Sciatic nerve (tissue), 2 donors: ENCODE data around the gene PDCD11. TPM values are rescaled to one million over a fixed set of nuclear protein-coding genes. Genes with fewer than 3 reads are reported as not detected.
A peak's percentile ranks its signal among the peaks of the same experiment; 100 is the strongest.
"Not testable (repeated sequence)": the region's sequence is repeated elsewhere in the genome, so short reads cannot be mapped to it uniquely, and the experiment has no call there.

Experiments used
- ATAC-seq: fragments of 200-7000 bp; cut with Tn5 transposase; one replicate; pipeline ENCODE4 v1.9.1; 2020; ENCODE audit warnings: mild to moderate bottlenecking, moderate library complexity
- DNase-seq: peaks from one replicate; pipeline ENCODE4 v3.0.0-alpha.2; 2020; ENCODE audit warnings: low spot score
- intact Hi-C: fragments of 100-400 bp; cut with DNase I; formaldehyde crosslinking; loops from one replicate; pipeline ENCODE4 v1.14.2; 2022
- total RNA-seq: library from RNA; stranded (reverse); fragmentation: NEBNext Ultra II Directional; extraction: Animal tissue kit (Norgen Biotek cat#: 25700); gene quantifications from one replicate; pipeline ENCODE4 v1.2.1, GENCODE V29; 2021
- donor health status: DM: no; HTN: no; CAD: no.
- donor health status: DM: no; HTN: no; CAD: no.

The PDCD11 gene
- total RNA-seq, 1 donor from 2014 or later, result 21.0 TPM

DNA sequence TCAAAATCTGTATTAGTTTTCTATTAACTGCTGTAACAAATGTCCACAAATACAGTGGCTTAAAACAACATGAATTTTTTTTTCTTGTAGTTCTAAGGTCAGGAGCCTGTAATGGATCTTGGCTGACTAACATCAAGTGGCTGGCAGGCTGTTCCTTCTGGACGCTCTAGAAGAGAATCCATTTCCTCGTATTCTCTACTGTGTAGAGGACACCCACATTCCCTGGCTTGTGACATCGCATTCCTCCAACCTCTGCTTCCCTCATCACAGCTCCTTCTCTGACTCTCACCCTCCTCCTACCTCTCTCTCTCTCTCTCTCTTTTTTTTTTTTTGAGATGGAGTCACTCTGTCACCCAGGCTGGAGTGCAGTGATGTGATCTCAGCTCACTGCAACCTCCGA lies 67.1 kb downstream of the PDCD11 start:
- intact Hi-C loops, result no loop called here
- DNase-seq, result no peak
- ATAC-seq, result no peak

DNA sequence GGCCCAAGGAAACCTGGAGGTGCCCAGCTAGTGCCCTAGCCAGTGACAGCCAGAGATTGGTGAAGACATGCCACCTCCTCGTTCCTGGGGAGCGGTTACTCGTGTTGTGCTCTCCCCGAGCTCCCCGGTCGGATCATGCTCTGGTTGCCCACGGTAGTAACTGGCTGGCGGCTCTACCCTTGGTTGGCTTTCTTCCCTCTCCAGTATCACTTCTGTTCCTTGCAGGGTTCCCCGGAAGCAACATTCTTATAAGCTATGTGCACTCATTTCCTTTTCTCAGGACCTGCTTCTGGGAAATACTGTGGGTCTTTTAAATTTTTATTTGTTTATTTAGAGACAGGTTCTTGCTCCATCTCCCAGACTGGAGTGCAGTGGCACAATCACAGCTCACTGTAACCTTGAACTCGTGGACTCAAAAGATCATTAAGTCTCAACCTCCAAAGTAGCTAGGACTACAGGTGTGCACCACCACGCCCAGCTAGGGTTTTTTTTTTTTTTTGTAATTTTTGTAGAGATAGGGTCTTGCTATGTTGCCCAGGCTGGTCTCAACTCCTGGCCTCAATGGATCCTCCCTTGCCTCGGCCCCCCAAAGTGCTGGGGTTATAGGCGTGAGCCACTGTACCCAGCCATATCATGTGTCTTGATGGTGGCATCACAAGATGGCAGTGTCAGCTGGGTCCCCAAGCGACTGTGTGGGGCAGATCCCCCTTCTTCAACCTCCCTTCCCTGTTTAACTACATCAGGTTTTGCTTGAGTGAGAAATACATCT lies 69.2 kb downstream of the PDCD11 start:
- ATAC-seq, result peak; percentile 13
- intact Hi-C loops, result no loop called here
- DNase-seq, result no peak

DNA sequence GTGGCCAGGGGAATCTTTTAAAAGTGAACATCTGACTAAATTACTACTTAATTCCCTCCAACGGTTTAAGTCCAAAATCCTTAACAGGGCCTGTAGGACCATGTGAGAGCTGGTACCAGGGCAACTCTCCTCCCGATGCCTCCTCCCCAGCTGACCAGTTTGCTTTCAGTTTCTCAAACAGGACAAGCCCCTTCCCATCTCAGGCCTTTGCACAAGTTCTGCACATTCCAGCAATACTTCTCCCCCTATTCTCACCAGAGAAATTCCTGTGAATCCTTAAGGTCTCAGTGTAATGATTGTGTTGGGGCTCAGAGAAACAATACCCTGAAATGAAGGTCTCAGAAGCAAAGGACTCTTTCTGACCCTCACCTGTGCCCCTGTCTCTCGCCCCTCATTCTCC lies 70.3 kb downstream of the PDCD11 start:
- intact Hi-C loops, result no loop called here
- DNase-seq (no peak), ATAC-seq (no peak)

DNA sequence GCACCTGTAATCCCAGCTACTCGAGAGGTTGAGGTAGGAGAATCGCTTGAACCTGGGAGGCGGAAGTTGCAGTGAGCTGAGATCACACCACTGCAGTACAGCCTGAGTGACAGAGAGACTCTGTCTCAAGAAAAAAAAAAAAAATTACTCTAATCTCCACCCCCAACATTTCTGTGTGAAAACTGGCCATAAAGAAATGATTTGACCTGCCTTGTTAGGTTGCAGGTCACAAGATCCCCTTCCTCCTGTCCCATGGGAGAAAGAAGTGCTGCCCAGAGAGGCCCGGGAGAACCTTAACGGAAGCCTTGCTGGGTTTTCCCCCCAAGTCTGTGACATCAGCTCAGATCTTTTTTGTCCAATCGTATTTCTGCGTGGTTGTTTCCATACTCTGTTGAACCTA lies 71.0 kb downstream of the PDCD11 start:
- DNase-seq (no peak), ATAC-seq (no peak)
- intact Hi-C loops, result no loop called here

DNA sequence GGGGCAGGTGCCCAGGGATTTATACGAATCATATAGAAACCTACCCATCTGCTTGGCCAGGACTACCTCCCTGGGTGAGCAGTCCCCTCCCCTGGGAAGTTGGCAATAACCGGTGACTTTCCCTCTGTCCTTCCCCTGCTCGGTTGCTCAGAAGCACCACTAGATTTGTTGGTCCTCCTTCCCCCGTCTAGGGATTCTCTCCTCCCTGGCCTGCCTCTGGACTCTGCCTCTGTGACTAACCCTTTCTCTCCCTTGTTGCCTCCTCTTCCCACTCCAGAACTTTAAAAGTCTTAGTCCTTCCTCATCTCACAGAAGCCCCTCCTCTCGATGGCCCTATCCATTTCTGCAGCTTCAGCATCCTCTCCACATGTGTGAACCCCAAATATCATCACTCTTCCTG lies 72.8 kb downstream of the PDCD11 start:
- ATAC-seq (no peak), DNase-seq (no peak)
- intact Hi-C loops, result no loop called here

DNA sequence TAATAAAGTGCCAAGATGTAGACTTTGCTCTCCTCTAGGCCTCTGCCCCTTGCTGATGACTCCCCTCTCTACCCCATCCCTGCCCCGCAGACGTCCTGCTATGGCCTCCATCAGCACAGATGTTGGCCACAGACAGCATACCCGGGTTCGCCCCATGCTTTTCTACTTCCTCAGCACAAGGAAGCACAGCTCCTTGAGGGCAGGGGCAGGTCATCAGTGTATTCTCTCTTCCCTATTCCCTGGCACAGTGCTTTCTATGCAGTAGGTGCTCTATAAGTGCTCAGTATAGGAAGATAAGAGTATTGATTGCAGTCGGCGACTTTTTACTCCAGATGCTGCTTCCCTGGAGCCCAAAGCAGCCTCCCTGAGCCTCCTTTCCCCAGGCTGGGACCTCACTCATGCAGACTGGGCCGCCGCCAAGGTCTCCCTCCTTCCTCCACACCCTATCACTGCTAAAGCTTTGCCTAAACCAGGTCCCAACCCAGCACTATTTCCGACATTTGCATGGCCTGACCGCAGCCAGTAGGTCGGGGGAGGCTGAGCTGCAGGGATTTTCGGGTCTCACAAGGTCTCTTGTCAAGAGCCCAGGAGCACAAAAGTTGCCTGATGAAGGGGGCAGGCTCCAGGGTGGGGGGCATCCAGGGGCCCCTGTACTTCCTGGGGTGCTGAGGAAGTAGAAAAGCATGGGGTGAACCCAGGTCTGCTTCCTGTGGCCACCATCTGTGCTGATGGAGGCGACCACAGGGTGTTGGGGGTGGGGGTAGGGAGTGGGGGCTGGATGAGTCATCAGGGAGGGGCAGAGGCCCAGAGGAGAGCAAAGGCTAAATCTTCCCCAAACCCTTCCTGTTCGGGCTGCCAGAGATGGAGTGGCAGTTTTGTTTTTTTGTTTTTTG lies 74.6 kb downstream of the PDCD11 start:
- intact Hi-C loops, result no loop called here
- DNase-seq (no peak), ATAC-seq (peak; percentile 57)

DNA sequence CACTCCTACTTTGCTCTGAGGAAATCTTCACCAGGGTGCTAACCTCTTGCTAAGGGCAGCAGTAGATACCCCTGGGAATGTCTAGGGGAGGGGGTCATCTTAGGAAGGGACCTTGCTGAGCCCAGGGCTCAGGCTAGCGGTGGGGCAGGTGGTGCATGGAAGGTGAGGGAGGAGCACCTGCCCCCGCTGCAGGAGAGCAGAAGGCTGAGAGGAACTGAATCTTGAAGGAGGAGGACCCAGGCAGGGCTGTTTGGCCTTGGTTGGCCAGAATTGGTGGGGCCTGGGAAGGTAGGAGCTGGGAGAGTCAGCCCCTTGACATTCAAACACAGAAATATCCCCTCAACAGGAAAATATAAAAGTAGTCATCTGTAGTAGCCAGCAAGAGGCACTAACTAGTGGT lies 75.6 kb downstream of the PDCD11 start:
- ATAC-seq (no peak), DNase-seq (no peak)
- intact Hi-C loops, result no loop called here

DNA sequence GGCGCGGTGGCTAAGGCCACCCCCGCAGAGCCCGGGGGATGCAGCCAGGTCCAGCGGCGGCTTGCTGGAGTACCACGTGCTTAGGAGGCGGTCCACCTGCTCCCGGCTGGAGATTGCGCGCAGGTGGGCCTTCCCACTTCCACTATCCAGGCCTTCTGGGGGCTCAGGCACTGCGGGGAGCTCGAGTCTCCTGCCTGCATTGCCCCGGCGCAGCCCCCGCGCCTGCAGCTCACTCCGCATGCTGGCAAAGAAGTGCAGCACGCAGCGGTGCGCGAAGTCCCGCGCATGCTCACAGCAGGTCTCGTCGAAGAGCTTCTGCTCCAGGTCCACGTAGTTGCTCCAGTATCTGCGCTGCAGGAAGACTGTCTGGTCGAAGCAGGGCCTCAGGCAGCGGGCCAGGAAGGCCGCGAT lies 76.8 kb downstream of the PDCD11 start:
- ATAC-seq (no peak), DNase-seq (no peak)
- intact Hi-C loops, result no loop called here

DNA sequence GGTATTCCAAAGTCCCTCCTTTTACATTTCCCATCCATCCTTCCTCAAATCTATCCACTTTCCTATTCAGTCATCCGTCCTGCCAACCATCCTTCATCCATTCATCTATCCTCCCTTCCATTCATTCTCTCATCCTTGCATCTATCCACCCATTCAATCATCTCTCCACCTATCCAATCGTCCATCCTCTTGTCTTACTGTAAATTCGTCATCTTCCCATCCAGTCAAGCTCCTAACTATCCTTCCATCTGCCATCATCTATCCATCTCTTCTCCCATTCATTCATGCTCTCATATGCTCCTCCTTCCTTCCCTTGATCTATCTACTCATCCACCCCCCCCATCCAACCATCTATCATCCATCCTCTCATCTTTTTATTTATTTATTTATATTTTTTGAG lies 77.7 kb downstream of the PDCD11 start:
- ATAC-seq, result no peak
- no peak for DNase-seq
- intact Hi-C loops, result no loop called here

DNA sequence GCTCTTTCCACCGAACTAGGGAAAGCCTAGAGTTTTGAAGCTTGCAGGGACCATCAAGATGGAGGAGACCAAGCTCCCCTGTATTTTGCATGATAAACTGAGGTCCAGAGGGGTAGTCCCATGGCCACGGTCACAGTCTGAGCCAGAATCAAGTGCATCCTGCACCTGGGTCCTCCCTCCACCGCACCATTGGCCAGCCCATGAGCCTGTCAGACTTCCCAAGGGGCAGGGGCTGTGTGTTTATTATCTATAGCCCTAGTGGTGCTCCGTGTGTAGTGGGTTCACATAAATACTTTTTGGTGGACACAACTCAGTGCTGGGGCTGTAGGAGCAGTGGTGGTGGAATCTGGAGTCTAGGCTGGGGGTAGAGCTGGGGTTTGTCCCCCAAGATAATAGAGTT lies 79.0 kb downstream of the PDCD11 start:
- DNase-seq, result no peak
- no peak for ATAC-seq
- intact Hi-C loops, result no loop called here

DNA sequence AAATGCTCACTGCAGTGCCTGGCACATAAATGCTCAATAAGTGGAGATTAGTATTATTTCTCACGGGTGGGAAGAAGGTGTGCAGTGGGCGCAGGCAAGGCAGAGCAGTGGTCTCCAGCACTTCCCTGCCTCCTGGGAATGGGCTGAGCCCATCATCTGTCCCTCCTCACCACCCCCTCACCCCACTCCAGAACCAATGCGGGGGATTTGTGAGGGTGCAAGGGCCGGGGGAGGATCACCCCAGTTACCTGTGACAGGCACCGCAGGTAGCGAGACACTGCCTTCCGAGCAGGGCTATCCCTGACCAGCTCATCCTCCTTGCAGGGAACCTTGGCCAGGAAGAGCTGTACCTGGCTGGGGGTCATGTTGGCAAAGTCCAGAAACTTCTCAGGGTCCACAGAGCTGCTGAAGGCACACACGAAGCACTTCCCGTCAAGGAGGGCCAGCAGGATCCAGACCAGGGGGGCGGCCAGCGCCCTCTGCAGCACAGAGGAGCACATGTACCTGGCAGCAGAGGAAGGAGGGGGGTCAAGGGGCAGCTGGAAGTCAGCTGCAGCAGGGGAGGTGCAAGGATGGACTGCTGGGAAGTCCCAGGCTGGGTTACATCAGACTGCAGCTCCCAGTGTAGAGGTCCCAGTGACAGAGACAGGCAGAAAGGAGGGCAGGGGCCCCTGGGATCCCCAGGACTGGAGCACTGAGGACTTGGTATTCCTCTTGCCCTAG lies 79.8 kb downstream of the PDCD11 start:
- intact Hi-C loops, result no loop called here
- no peak for ATAC-seq

DNA sequence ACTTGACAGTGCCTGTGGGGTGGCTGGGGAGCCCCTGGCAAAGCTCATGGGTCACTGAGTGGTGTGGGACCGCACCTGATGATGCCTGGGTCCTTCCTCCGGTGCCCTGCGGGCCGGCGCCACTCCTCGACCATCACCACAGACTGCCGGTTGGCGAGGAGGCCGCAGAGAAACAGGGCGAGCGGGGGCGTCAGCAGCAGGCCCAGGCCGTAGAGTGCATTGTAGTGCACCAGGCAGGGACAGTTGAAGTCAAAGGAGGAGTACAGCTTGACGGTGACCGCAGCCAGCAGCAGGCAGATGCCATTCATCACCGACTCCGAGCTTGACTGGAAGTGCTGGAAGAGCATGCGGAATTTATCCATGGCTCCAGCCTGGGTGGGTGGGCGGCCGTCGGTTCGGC lies 82.2 kb downstream of the PDCD11 start:
- intact Hi-C loops, result no loop called here
- no peak for DNase-seq
- no peak for ATAC-seq

More for the DNA sequence above, 79.8 kb downstream of the PDCD11 start:
- DNase-seq, result no peak

DNA sequence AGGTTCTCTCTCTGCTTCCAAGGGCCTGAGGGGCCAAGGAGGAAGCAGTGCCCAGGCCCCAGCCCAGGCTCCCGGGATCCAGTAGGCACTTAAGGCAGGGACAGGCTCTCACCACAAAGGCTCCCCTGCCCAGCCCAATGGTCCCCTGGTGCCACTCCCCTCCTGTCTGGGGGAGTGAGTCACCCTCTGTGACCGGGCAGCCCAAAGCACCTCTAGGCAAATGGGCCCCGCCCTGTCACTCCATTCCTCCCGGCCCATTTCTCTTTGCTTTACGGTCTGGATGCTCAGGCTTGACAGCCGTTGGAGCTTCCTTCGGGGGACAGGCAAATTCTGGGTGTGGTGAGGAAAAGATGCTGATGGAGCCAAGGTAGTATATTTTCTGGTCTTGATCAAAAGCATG lies 82.7 kb downstream of the PDCD11 start, which contains the start of gene CALHM3:
CALHM3 (minus strand) TSS at position 106 of the 400 bp plus-strand sequence. CDS start 208 bp downstream, outside the sequence.
- intact Hi-C loops, result no loop called here
- ATAC-seq (no peak), DNase-seq (no peak)

DNA sequence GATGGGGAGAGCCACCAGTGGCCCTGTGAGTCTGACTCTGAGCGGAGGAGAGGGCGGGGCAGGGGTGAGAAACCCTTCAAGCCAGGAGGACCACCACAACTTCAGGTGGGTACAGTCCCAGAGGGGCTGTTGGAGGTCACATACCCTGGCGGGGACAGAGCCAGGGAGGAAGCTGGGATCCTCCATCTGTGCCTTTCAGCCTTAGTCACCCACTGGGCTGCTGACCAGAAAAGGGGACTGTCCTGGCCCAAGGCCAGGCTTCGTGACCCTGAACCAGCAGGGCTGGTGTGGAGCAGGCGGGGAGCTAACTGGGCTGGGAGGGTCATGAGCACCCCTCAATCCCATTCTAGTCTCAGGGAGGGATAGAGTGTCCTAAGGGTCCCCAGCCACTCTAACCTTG lies 84.1 kb downstream of the PDCD11 start:
- no peak for DNase-seq
- peak; percentile 30 for ATAC-seq
- intact Hi-C loops, result no loop called here

DNA sequence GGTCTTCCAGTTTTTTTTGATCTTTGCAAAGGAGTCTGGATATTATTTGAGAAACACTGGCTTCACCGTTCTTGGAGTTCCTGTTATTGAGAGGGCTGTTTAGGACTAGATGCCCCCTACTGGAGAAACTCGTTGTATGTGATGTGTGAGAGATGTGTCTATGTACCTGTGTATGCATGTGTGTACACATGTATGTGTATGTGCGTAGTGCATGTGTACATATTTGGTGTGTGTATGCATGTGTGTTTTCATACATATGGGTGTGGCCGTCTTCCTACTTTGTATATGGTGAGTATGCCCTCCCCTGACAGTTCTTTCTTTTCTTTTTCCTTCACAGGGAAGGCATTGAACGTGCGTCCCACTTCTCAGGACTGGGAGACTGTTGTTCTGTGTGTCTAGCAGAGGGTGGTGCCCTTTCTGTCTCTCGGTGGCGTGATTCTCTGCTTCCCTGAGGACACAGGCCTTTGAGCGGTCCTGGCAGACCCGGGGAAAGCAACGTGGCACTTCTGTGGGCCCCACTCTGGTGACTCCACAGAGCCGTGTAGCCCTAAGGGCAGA lies 85.6 kb downstream of the PDCD11 start:
- no peak for DNase-seq
- intact Hi-C loops, result no loop called here
- peak; percentile 70 for ATAC-seq

DNA sequence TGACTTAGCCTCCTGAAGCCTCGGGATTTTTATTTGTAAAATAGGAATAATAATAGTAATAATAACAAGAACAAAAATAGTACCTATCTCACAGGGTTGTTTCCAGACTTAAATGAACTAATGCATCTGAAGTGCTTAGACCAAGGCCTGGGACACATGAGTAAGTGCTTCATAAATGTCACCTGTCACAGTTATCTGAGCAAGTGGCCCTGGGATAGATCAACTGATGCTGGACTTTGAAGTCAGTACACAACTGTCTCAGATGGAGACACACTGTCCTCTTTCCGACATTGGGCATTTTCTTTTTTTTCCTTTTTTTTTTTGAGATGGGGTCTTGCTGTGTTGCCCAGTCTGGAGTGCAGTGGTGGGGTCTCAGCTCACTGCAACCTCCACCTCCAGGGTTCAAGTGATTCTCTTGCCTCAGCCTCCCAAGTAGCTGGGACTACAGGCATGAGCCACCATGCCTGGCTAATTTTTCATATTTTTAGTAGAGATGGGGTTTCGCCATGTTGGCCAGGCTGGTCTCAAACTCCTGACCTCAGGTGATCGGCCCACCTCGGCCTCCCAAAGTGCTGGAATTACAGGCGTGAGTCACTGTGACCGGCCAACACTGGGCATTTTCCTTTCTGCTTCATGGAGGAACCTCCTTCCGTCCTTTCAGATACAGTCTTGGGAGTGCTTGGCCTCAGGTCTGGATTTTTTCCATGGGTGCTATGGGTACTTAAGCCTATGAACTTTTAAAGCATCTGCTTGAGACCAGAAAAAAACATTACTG lies 90.4 kb downstream of the PDCD11 start:
- DNase-seq, ATAC-seq, intact Hi-C loops: not testable (repeated sequence)

DNA sequence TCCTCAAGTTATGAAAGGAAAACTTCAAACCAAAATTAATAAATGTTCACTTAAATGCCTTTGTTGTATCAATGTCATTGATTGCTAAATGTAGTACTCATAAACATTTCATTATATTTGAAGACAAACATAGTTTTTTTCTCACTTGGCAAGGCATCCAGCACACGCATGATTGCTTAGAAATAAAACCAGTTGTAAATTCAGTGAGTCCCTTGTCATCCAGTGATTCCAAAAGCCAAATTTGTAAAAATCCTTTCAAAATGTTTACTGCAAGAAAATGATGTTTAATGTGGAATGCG lies 90.9 kb downstream of the PDCD11 start:
- ATAC-seq (no peak), DNase-seq (no peak)
- intact Hi-C loops, result no loop called here

DNA sequence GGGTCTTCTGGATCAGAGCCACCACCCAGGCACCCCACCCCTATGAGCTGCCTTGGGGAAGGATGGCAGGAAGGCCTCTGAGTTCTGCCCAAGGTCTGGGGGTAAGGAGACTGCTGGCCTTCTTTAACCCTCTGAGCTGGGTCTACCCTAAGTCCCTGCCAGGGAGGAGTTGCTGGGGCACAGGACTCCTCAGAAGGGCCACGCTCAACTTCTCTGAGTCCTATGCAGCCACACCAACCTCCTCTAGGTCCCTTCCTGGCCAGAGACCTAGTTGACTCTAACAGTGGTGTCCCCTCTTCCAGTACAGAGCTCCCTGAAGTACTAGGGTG lies 94.5 kb downstream of the PDCD11 start:
- ATAC-seq (no peak), DNase-seq (no peak)
- intact Hi-C loops, result no loop called here
